ENCODE results near the gene JMJD4. TPM values are rescaled to one million over a fixed set of nuclear protein-coding genes. Genes with fewer than 3 reads are reported as not detected.

Gene JMJD4
- total and polyA plus RNA-seq, 9 donors = 5.9 to 28.9 (median 26.2) TPM

DNA sequence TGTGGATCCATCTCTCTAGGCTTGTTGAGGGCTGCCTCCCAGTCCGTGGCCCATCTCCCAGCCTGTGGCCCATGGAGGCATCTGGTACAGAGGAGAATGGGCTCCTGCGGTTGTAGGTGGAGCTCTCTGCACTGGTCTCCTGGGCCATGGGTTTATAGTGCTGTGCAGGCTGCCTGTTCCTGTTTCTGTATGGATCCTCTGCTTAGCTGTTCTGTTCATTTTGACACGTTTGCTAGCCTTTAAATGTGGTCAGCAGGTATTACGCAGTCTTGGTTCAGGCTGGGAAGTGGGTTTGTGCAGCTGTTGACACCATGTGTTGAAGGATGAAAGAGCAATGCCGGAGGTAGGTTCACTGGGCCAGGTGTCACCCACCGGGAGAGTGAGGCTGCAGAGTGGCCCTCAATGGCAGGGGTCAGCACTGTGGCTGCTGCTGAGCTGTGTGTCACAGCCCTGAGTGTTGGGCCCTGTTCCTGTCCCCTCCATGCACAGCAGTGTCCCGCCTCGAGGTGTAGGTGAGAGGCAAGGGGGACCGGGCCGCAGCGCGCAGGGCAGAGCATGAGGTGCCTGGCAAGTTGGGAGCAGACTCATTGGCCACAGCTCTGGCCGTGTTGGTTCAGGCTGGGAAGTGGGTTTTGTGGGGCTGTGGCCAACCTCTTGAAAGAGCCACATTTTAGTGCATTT, 39.1 kb upstream of the JMJD4 start:
- no peaks in the 10 kb centered on the region for H3K9me3 ChIP-seq
- no peaks in the 10 kb centered on the region for H3K27me3 ChIP-seq
- no peaks in the 10 kb centered on the region for H3K4me1 ChIP-seq (ENCODE audit: insufficient read depth)
- no peak overlapping the region for H3K27ac ChIP-seq
- WGBS, 3 donors = 88 to 93% (median 90%) methylated on average over 13 of the region's 13 CpGs
- H3K4me3 ChIP-seq = no peak overlapping the region
- intact Hi-C loops (cut with DNase I) = no loop called here
- DNase-seq = no peak
- TF ChIP-seq POLR2A (IDR thresholded peaks at IDR 0.05) (no peak), EP300 (IDR thresholded peaks at IDR 0.05) (no peak)
- TF ChIP-seq, protein P1, sequence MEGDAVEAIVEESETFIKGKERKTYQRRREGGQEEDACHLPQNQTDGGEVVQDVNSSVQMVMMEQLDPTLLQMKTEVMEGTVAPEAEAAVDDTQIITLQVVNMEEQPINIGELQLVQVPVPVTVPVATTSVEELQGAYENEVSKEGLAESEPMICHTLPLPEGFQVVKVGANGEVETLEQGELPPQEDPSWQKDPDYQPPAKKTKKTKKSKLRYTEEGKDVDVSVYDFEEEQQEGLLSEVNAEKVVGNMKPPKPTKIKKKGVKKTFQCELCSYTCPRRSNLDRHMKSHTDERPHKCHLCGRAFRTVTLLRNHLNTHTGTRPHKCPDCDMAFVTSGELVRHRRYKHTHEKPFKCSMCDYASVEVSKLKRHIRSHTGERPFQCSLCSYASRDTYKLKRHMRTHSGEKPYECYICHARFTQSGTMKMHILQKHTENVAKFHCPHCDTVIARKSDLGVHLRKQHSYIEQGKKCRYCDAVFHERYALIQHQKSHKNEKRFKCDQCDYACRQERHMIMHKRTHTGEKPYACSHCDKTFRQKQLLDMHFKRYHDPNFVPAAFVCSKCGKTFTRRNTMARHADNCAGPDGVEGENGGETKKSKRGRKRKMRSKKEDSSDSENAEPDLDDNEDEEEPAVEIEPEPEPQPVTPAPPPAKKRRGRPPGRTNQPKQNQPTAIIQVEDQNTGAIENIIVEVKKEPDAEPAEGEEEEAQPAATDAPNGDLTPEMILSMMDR (IDR thresholded peaks at IDR 0.05) = no peak
- no peaks in the 10 kb centered on the region for H3K36me3 ChIP-seq

DNA sequence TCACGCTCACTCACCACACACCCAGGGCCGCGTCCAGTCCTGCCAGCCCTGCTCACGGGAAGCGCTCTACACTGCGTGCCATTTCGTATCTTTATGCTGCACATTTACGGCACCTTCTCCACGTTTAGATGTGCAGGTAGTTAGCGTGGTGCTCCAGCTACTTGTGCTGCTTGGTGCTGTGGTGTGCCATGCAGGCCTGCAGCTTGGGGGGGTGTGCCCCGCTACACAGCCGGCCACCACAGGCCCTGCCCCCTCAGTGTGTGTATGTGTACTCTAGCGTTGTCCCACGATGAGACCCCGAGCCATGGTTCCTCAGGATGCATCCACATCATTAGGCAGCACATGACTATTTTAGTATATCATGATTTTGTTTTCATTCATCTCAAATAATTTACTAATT, 38.5 kb upstream of the JMJD4 start:
- no peaks in the 10 kb centered on the region for H3K36me3 ChIP-seq
- TF ChIP-seq, protein P1 (IDR thresholded peaks at IDR 0.05) = no peak
- TF ChIP-seq EP300 (IDR thresholded peaks at IDR 0.05) (no peak), POLR2A (IDR thresholded peaks at IDR 0.05) (no peak)

DNA sequence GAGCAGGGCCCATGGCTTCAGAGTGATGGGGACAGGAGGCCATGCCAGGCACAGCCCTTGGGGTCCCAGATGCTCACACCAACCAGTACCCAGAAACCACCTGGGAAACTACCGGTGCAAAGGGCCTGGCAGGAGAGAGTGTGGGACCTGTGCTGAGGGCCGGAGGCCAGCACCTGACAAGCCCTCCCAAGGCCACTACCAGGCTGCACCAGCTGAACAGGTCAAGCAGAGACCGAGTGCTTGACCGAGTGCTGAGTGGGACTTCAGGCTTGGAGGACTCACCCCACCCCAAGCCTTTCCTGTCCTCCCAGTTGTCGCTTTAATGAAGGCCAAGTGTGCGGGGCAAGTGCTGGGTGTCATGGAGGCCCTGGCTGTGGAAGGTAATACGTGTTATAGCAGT, 36.7 kb upstream of the JMJD4 start:
- 83 to 94% (median 92%) methylated on average over 7 of the region's 7 CpGs for WGBS, 3 donors
- no peaks in the 10 kb centered on the region for H3K27me3 ChIP-seq
- H3K27ac ChIP-seq = no peak overlapping the region
- no peaks in the 10 kb centered on the region for H3K4me1 ChIP-seq (ENCODE audit: insufficient read depth)
- no peak for DNase-seq
- TF ChIP-seq POLR2A (IDR thresholded peaks at IDR 0.05) (no peak), EP300 (IDR thresholded peaks at IDR 0.05) (no peak)
- TF ChIP-seq, protein P1 (IDR thresholded peaks at IDR 0.05) = no peak
- no peak overlapping the region for H3K4me3 ChIP-seq
- intact Hi-C loops (cut with DNase I) = no loop called here
- no peaks in the 10 kb centered on the region for H3K36me3 ChIP-seq
- H3K9me3 ChIP-seq = no peaks in the 10 kb centered on the region

More for the DNA sequence above, 38.5 kb upstream of the JMJD4 start:
- 85 to 94% (median 93%) methylated on average over 15 of the region's 15 CpGs for WGBS, 3 donors
- H3K4me1 ChIP-seq (ENCODE audit: insufficient read depth) = no peaks in the 10 kb centered on the region
- intact Hi-C loops (cut with DNase I) = no loop called here
- DNase-seq = no peak
- H3K27ac ChIP-seq = no peak overlapping the region
- H3K4me3 ChIP-seq = no peak overlapping the region
- H3K27me3 ChIP-seq = no peaks in the 10 kb centered on the region
- H3K9me3 ChIP-seq = no peaks in the 10 kb centered on the region

DNA sequence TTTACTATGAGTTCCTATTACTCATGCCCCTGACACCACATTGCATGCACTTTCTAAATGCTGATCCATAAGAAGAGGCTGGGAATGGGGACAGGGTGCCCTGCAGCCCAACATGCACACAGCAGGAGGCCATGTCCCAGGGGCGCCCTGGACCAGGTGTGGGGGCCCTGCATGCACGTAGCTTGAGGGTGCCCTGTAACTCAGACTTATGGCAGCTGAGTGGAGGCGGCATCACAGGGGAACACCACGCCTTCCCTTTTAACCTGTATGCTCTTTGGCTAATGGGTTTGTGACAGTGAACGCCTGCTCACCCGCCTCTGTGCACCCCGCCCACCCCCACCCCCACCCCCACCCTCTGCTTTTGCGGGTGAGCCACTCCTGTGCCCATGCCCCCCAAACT, 36.2 kb upstream of the JMJD4 start:
- Histone ChIP-seq H3K9me3 (no peaks in the 10 kb centered on the region), H3K36me3 (no peaks in the 10 kb centered on the region), H3K27ac (no peak overlapping the region), H3K4me3 (no peak overlapping the region), H3K4me1 (ENCODE audit: insufficient read depth) (no peaks in the 10 kb centered on the region), H3K27me3 (no peaks in the 10 kb centered on the region)
- intact Hi-C loops (cut with DNase I) = no loop called here
- no peak for DNase-seq
- no peak for TF ChIP-seq POLR2A (IDR thresholded peaks at IDR 0.05)
- TF ChIP-seq, protein P1 (IDR thresholded peaks at IDR 0.05) = no peak
- TF ChIP-seq EP300 (IDR thresholded peaks at IDR 0.05) = no peak
- 87 to 97% (median 93%) methylated on average over 8 of the region's 8 CpGs for WGBS, 3 donors
